Right lung (tissue), 5 donors: ENCODE measurements around the gene COMTD1. TPM values are rescaled to one million over a fixed set of nuclear protein-coding genes. Genes with fewer than 3 reads are reported as not detected.
"Not testable (repeated sequence)": the region's sequence is repeated elsewhere in the genome, so short reads cannot be mapped to it uniquely, and the experiment has no call there.

Experiments
- DNase-seq, 2 donors: peaks; one replicate each; pipeline ENCODE4 v3.0.0-alpha.2; 2013
- polyA plus RNA-seq, 5 donors: library from polyadenylated mRNA; unstranded; fragments of 120-200 nt; gene quantifications; one replicate each; pipeline versions ENCODE4 v1.2.1 to v1.2.3, GENCODE V29; 2013; ENCODE audit warnings: inconsistent platforms in 1 of 5, low replicate concordance in 1 of 5; ENCODE audit not compliant: insufficient read length in 5 of 5, insufficient read depth in 1 of 5

Gene COMTD1
- polyA plus RNA-seq, 5 donors, result 2.2 to 5.7 (median 4.3) TPM

- no peak for DNase-seq
These were observed 9.7 kb downstream of the COMTD1 start for GRCh38 chr10:75226095-75226494.

GRCh38 chr10:75223507-75223906, 12.2 kb downstream of the COMTD1 start:
- no peak for DNase-seq

- not testable (repeated sequence) for DNase-seq
These were observed 14.3 kb downstream of the COMTD1 start for GRCh38 chr10:75221492-75221891.

GRCh38 chr10:75220274-75220673, 15.5 kb downstream of the COMTD1 start:
- DNase-seq, result no peak

- DNase-seq, result no peak
These were observed 23.4 kb downstream of the COMTD1 start for GRCh38 chr10:75212343-75212742.

- DNase-seq, result no peak
These were observed 24.6 kb downstream of the COMTD1 start for GRCh38 chr10:75211007-75211691.

GRCh38 chr10:75210282-75211006, 25.3 kb downstream of the COMTD1 start, which contains the start of gene VDAC2:
Gene VDAC2 (plus strand): TSS chr10:75210796. CDS start chr10:75211159, 363 bp downstream.
- peak; percentile 94 to 97 for DNase-seq

GRCh38 chr10:75209921-75210281, 25.9 kb downstream of the COMTD1 start:
- DNase-seq, result peak; percentile 77 to 78

GRCh38 chr10:75209086-75209920, 26.5 kb downstream of the COMTD1 start:
- no peak for DNase-seq

- no peak for DNase-seq
These were observed 27.6 kb downstream of the COMTD1 start for GRCh38 chr10:75208181-75208580.

- DNase-seq, result no peak
These were observed 28.0 kb downstream of the COMTD1 start for GRCh38 chr10:75207857-75208144.

GRCh38 chr10:75207079-75207856, 28.5 kb downstream of the COMTD1 start:
- no peak for DNase-seq

- DNase-seq, result not testable (repeated sequence)
These were observed 29.1 kb downstream of the COMTD1 start for GRCh38 chr10:75206638-75207037.

GRCh38 chr10:75205908-75206307, 29.8 kb downstream of the COMTD1 start:
- no peak for DNase-seq

- DNase-seq, result no peak
These were observed 32.0 kb downstream of the COMTD1 start for GRCh38 chr10:75203724-75204123.

GRCh38 chr10:75203046-75203620, 32.6 kb downstream of the COMTD1 start:
- not testable (repeated sequence) for DNase-seq

- no peak for DNase-seq
These were observed 33.3 kb downstream of the COMTD1 start for GRCh38 chr10:75202321-75203045.

- no peak for DNase-seq
These were observed 33.9 kb downstream of the COMTD1 start for GRCh38 chr10:75201793-75202307.

GRCh38 chr10:75199949-75200348, 35.8 kb downstream of the COMTD1 start:
- DNase-seq, result not testable (repeated sequence)

GRCh38 chr10:75197906-75198305, 37.9 kb downstream of the COMTD1 start:
- DNase-seq, result no peak
